ENCODE measurements around the gene BLOC1S1. TPM values are rescaled to one million over a fixed set of nuclear protein-coding genes. Genes with fewer than 3 reads are reported as not detected.

Gene BLOC1S1
- total RNA-seq, 2 experiments from 2014 or later = 34.8 to 36.9 TPM

DNA sequence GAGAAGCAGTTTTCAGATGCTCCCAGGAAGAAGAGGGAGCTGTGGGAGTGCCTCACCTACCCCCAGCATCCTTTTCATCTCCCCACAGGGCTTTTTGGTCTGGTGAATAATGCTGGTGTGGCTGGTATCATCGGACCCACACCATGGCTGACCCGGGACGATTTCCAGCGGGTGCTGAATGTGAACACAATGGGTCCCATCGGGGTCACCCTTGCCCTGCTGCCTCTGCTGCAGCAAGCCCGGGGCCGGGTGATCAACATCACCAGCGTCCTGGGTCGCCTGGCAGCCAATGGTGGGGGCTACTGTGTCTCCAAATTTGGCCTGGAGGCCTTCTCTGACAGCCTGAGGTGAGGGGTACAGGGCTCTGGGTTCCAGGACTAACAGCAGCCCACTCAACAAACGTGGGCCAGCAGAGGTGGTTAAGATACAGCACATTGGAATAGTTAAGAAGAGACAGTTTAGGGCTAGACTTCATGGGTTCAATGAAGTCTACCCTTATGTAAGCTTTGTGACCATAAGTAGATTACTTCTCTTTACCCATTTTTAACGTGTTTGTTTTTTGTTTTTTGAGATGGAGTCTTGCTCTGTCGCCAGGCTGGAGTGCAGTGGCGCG is 5.9 kb downstream of the BLOC1S1 start:
- Histone ChIP-seq H3K36me3 (ENCODE audit: insufficient read depth, low read length) (peaks cover 25% of the 10 kb centered on the region), H3K4me3 (ENCODE audit: low read length) (no peak overlapping the region), H3K4me1 (ENCODE audit: insufficient read depth, low read length) (peaks cover 44% of the 10 kb centered on the region), H3K9me3 (ENCODE audit: control insufficient read depth in 1 of 2, insufficient read depth in 1 of 2, low read length in 2 of 2) (no peaks in the 10 kb centered on the region), H3K27me3 (ENCODE audit: control insufficient read depth in 1 of 2, insufficient read depth in 2 of 2, low read length in 2 of 2) (no peaks in the 10 kb centered on the region), H3K27ac (ENCODE audit: low read depth in 1 of 2, low read length in 2 of 2) (no peak overlapping the region)
- no peak for ATAC-seq (ENCODE audit: poor library complexity)
- no peaks in the 10 kb centered on the region for H3K9me3 Mint-ChIP-seq
- H3K27ac Mint-ChIP-seq = no peak overlapping the region
- peaks cover 38% of the 10 kb centered on the region for H3K4me1 Mint-ChIP-seq (ENCODE audit: low read depth)
- ChIA-PET CTCF (interaction anchor here (1.8 to 2.0 kb wide), 2 partner anchors 15 to 17 kb away, joined by 5 to 7 read pairs; no protein-coding TSS in a partner anchor), POLR2A (no interaction called here)
- peaks cover 18% of the 10 kb centered on the region for H3K36me3 Mint-ChIP-seq (ENCODE audit: low read depth)
- no peak for DNase-seq
- intact Hi-C loops (cut with DNase I, micrococcal nuclease) = no loop called here
- TF ChIP-seq, protein P1, sequence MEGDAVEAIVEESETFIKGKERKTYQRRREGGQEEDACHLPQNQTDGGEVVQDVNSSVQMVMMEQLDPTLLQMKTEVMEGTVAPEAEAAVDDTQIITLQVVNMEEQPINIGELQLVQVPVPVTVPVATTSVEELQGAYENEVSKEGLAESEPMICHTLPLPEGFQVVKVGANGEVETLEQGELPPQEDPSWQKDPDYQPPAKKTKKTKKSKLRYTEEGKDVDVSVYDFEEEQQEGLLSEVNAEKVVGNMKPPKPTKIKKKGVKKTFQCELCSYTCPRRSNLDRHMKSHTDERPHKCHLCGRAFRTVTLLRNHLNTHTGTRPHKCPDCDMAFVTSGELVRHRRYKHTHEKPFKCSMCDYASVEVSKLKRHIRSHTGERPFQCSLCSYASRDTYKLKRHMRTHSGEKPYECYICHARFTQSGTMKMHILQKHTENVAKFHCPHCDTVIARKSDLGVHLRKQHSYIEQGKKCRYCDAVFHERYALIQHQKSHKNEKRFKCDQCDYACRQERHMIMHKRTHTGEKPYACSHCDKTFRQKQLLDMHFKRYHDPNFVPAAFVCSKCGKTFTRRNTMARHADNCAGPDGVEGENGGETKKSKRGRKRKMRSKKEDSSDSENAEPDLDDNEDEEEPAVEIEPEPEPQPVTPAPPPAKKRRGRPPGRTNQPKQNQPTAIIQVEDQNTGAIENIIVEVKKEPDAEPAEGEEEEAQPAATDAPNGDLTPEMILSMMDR (IDR thresholded peaks at IDR 0.05) = no peak
- no peak overlapping the region for H3K4me3 Mint-ChIP-seq
- H3K27me3 Mint-ChIP-seq = no peaks in the 10 kb centered on the region

DNA sequence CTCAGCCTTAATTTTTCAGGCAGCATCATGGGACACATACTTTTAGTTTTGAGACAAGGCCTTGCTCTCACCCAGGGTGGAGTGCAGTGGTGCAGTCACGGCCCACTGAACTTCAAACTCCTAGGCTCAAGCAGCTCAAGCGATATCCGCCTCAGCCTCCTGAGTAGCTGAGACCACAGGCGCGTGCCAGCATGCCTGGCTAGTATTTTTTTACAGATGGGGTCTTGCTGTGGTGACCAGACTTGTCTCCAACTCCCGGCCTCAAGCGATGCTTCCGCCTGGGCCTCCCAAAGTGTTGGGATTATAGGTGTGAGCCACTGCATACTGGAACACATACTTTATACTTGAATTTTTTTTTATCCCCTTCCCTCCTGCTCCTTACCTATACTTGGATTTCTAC is 7.1 kb downstream of the BLOC1S1 start:
- TF ChIP-seq, protein P1 (IDR thresholded peaks at IDR 0.05) = no peak
- Mint-ChIP-seq H3K36me3 (ENCODE audit: low read depth) (peaks cover 18% of the 10 kb centered on the region), H3K27me3 (no peaks in the 10 kb centered on the region), H3K9me3 (no peaks in the 10 kb centered on the region), H3K4me3 (no peak overlapping the region), H3K4me1 (ENCODE audit: low read depth) (peaks cover 36% of the 10 kb centered on the region), H3K27ac (no peak overlapping the region)
- Histone ChIP-seq H3K27ac (ENCODE audit: low read depth in 1 of 2, low read length in 2 of 2) (no peak overlapping the region), H3K9me3 (ENCODE audit: control insufficient read depth in 1 of 2, insufficient read depth in 1 of 2, low read length in 2 of 2) (no peaks in the 10 kb centered on the region), H3K4me3 (ENCODE audit: low read length) (no peak overlapping the region), H3K27me3 (ENCODE audit: control insufficient read depth in 1 of 2, insufficient read depth in 2 of 2, low read length in 2 of 2) (no peaks in the 10 kb centered on the region), H3K4me1 (ENCODE audit: insufficient read depth, low read length) (peaks cover 44% of the 10 kb centered on the region), H3K36me3 (ENCODE audit: insufficient read depth, low read length) (peaks cover 22% of the 10 kb centered on the region)
- ChIA-PET CTCF (interaction anchor here (1.8 to 2.0 kb wide), 2 partner anchors 14 to 16 kb away, joined by 5 to 7 read pairs; no protein-coding TSS in a partner anchor), POLR2A (interaction anchor here (2.3 kb wide), 1 partner anchor 16 kb away, joined by 19 read pairs; no protein-coding TSS in a partner anchor)
- no peak for ATAC-seq (ENCODE audit: poor library complexity)
- intact Hi-C loops (cut with DNase I, micrococcal nuclease) = no loop called here
- DNase-seq = no peak

DNA sequence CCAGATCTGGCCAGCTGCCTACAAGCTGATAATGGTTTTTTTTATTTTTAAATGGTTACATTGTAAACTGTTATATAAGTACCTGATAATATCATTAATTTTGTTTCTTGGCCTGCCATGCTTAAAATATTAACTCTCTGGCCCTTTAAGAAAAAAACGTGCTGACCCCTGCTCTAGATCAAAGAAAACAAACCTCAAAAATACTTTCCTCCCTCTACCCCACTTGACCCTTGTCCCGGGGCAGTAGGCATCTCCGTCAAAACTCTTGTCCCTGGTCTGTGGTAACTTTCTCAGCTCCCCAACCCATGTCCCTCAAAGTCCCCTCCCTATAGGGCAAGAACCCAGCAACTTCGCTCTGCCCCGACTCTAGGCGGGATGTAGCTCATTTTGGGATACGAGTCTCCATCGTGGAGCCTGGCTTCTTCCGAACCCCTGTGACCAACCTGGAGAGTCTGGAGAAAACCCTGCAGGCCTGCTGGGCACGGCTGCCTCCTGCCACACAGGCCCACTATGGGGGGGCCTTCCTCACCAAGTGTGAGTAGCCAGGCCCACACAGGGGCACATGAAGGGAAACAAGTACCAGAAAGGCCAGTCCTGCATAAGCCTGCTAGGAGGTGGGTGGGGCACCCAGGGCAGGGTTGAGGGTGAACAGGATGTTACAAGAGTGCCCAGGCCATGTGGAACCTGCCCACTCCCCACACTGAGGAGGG is 7.8 kb downstream of the BLOC1S1 start:
- H3K4me1 Mint-ChIP-seq (ENCODE audit: low read depth) = peaks cover 30% of the 10 kb centered on the region
- ChIA-PET CTCF (interaction anchor here (1.8 to 2.0 kb wide), 2 partner anchors 14 to 15 kb away, joined by 5 to 7 read pairs; no protein-coding TSS in a partner anchor), POLR2A (interaction anchor here (2.3 kb wide), 1 partner anchor 15 kb away, joined by 19 read pairs; no protein-coding TSS in a partner anchor)
- no peaks in the 10 kb centered on the region for H3K27me3 ChIP-seq (ENCODE audit: control insufficient read depth in 1 of 2, insufficient read depth in 2 of 2, low read length in 2 of 2)
- no peak overlapping the region for H3K4me3 Mint-ChIP-seq
- H3K4me3 ChIP-seq (ENCODE audit: low read length) = no peak overlapping the region
- H3K27ac ChIP-seq (ENCODE audit: low read depth in 1 of 2, low read length in 2 of 2) = no peak overlapping the region
- no peaks in the 10 kb centered on the region for H3K27me3 Mint-ChIP-seq
- ATAC-seq (ENCODE audit: poor library complexity) = no peak
- H3K36me3 Mint-ChIP-seq (ENCODE audit: low read depth) = peaks cover 18% of the 10 kb centered on the region
- H3K27ac Mint-ChIP-seq = no peak overlapping the region
- intact Hi-C loops (cut with DNase I, micrococcal nuclease) = loop anchor here in 1 of 2 experiments (1.0 kb wide), 1 partner anchor 15 kb away; no protein-coding TSS in a partner anchor
- H3K36me3 ChIP-seq (ENCODE audit: insufficient read depth, low read length) = peaks cover 21% of the 10 kb centered on the region
- DNase-seq = no peak
- peaks cover 43% of the 10 kb centered on the region for H3K4me1 ChIP-seq (ENCODE audit: insufficient read depth, low read length)
- TF ChIP-seq, protein P1 (IDR thresholded peaks at IDR 0.05) = no peak
- no peaks in the 10 kb centered on the region for H3K9me3 ChIP-seq (ENCODE audit: control insufficient read depth in 1 of 2, insufficient read depth in 1 of 2, low read length in 2 of 2)
- H3K9me3 Mint-ChIP-seq = no peaks in the 10 kb centered on the region
